H9 (cell line): Measurements from ENCODE around the gene PUDP. TPM values are rescaled to one million over a fixed set of nuclear protein-coding genes. Genes with fewer than 3 reads are reported as not detected.

Source experiments
- DNase-seq: peaks from one replicate; pipeline ENCODE4 v3.0.0-alpha.2; 2017
- H2AFZ ChIP-seq: one replicate; pipeline ENCODE4 v1.6.1; 2013; ENCODE audit warnings: mild to moderate bottlenecking, low read length, control low read depth, moderate library complexity
- H2AK5ac ChIP-seq: 2 replicates; pipeline ENCODE4 v1.6.1; 2013; ENCODE audit warnings: low read length, control low read depth, mixed read lengths; ENCODE audit not compliant: insufficient read length
- H2BK120ac ChIP-seq: one replicate; pipeline ENCODE4 v1.6.1; 2013; ENCODE audit warnings: low read depth, mild to moderate bottlenecking, low read length, control low read depth, inconsistent platforms; ENCODE audit not compliant: poor library complexity, severe bottlenecking
- H2BK12ac ChIP-seq: 2 replicates; pipeline ENCODE4 v1.6.1; 2013; ENCODE audit warnings: low read length, control low read depth, mixed read lengths, low read depth; ENCODE audit not compliant: insufficient read length
- H2BK15ac ChIP-seq: 2 replicates; pipeline ENCODE4 v1.6.1; 2013; ENCODE audit warnings: low read depth, low read length, control low read depth
- H2BK20ac ChIP-seq: one replicate; pipeline ENCODE4 v1.6.1; 2013; ENCODE audit warnings: low read depth, mild to moderate bottlenecking, low read length, control low read depth, inconsistent platforms; ENCODE audit not compliant: poor library complexity, severe bottlenecking
- H2BK5ac ChIP-seq: 2 replicates; pipeline ENCODE4 v1.6.1; 2013; ENCODE audit warnings: low read length, control low read depth, mixed read lengths; ENCODE audit not compliant: insufficient read length
- H3K14ac ChIP-seq: 2 replicates; pipeline ENCODE4 v1.6.1; 2013; ENCODE audit warnings: low read length, control low read depth; ENCODE audit not compliant: insufficient read depth
- H3K18ac ChIP-seq: 2 replicates; pipeline ENCODE4 v1.6.1; 2013; ENCODE audit warnings: low read depth, mild to moderate bottlenecking, mixed read lengths, low read length, control low read depth; ENCODE audit not compliant: insufficient read length
- H3K23ac ChIP-seq: 2 replicates; pipeline ENCODE4 v1.6.1; 2013; ENCODE audit warnings: low read length, control low read depth, mixed read lengths, low read depth; ENCODE audit not compliant: insufficient read length
- H3K23me2 ChIP-seq: 2 replicates; pipeline ENCODE4 v1.6.1; 2013; ENCODE audit warnings: low read depth, mild to moderate bottlenecking, mixed read lengths, low read length, control low read depth; ENCODE audit not compliant: insufficient read length, poor library complexity, severe bottlenecking
- H3K27ac ChIP-seq: 2 replicates; pipeline ENCODE4 v1.5.1; 2013; ENCODE audit warnings: low read length, control low read depth, mixed read lengths, low read depth; ENCODE audit not compliant: insufficient read length
- H3K27me3 ChIP-seq: 2 replicates; pipeline ENCODE4 v1.6.1; 2013; ENCODE audit warnings: low read length, control low read depth, inconsistent platforms; ENCODE audit not compliant: insufficient read depth
- H3K4ac ChIP-seq: 2 replicates; pipeline ENCODE4 v1.6.1; 2013; ENCODE audit warnings: low read depth, mild to moderate bottlenecking, control low read depth, inconsistent platforms, low read length, moderate library complexity
- H3K4me1 ChIP-seq: 2 replicates; pipeline ENCODE4 v1.6.1; 2013; ENCODE audit warnings: low read length, control low read depth, inconsistent platforms; ENCODE audit not compliant: insufficient read depth
- H3K4me2 ChIP-seq: 2 replicates; pipeline ENCODE4 v1.6.1; 2013; ENCODE audit warnings: low read length, control low read depth, mixed read lengths; ENCODE audit not compliant: insufficient read length, insufficient read depth
- H3K56ac ChIP-seq: 2 replicates; pipeline ENCODE4 v1.6.1; 2013; ENCODE audit warnings: low read depth, mild to moderate bottlenecking, mixed read lengths, low read length, control low read depth; ENCODE audit not compliant: insufficient read length
- H3K79me1 ChIP-seq: 2 replicates; pipeline ENCODE4 v1.6.1; 2013; ENCODE audit warnings: low read depth, mild to moderate bottlenecking, moderate library complexity, low read length, control low read depth, inconsistent platforms; ENCODE audit not compliant: insufficient read depth, poor library complexity, severe bottlenecking
- H3K79me2 ChIP-seq: 2 replicates; pipeline ENCODE4 v1.6.1; 2013; ENCODE audit warnings: low read length, control low read depth, inconsistent platforms; ENCODE audit not compliant: insufficient read depth
- H3K9ac ChIP-seq: 2 replicates; pipeline ENCODE4 v1.6.1; 2013; ENCODE audit warnings: low read length, control low read depth, mixed read lengths; ENCODE audit not compliant: insufficient read length; ENCODE audit errors: extremely low read depth
- H3K9me3 ChIP-seq: one replicate; pipeline ENCODE4 v1.6.1; 2013; ENCODE audit warnings: low read depth, low read length, inconsistent platforms; ENCODE audit not compliant: control insufficient read depth
- H3T11ph ChIP-seq: one replicate; pipeline ENCODE4 v1.6.1; 2013; ENCODE audit warnings: mild to moderate bottlenecking, low read length, control low read depth, inconsistent platforms
- H4K20me1 ChIP-seq: one replicate; pipeline ENCODE4 v1.6.1; 2013; ENCODE audit not compliant: control insufficient read depth, insufficient read length, insufficient read depth
- H4K5ac ChIP-seq: 2 replicates; pipeline ENCODE4 v1.6.1; 2013; ENCODE audit warnings: low read depth, mild to moderate bottlenecking, mixed read lengths, low read length, control low read depth; ENCODE audit not compliant: insufficient read length
- H4K8ac ChIP-seq: replicated peaks from 2 replicates; pipeline ENCODE4 v1.6.1; 2013; ENCODE audit warnings: low read length, control low read depth, mixed read lengths, low read depth; ENCODE audit not compliant: insufficient read length
- H4K91ac ChIP-seq: 2 replicates; pipeline ENCODE4 v1.6.1; 2013; ENCODE audit warnings: low read depth, mild to moderate bottlenecking, moderate library complexity, mixed read lengths, low read length, control low read depth; ENCODE audit not compliant: insufficient read length
- H3K27ac Mint-ChIP-seq, 3 experiments: 2 replicates in 2 of 3; 3 replicates in 1 of 3; pipeline ENCODE4 v1.8.0; 2020 to 2021; ENCODE audit warnings: mixed read lengths in 3 of 3, mild to moderate bottlenecking in 1 of 3, moderate library complexity in 1 of 3
- H3K27me3 Mint-ChIP-seq: 2 replicates; pipeline ENCODE4 v1.8.0; 2021; ENCODE audit warnings: low read depth, mild to moderate bottlenecking, moderate library complexity, mixed read lengths
- H3K36me3 Mint-ChIP-seq, 3 experiments: 2 replicates in 2 of 3; 3 replicates in 1 of 3; pipeline ENCODE4 v1.8.0; 2020 to 2021; ENCODE audit warnings: low read depth in 3 of 3, mixed read lengths in 3 of 3; ENCODE audit not compliant: insufficient read depth in 1 of 3
- H3K4me1 Mint-ChIP-seq, 2 experiments: 2 replicates each; pipeline ENCODE4 v1.8.0; 2020; ENCODE audit warnings: mixed read lengths in 2 of 2
- H3K4me3 Mint-ChIP-seq, 2 experiments: 2 replicates in 1 of 2; 3 replicates in 1 of 2; pipeline ENCODE4 v1.8.0; 2020 to 2021; ENCODE audit warnings: mild to moderate bottlenecking in 2 of 2, mixed read lengths in 2 of 2, moderate library complexity in 1 of 2
- H3K9me3 Mint-ChIP-seq, 2 experiments: 2 replicates in 1 of 2; 3 replicates in 1 of 2; pipeline ENCODE4 v1.8.0; 2020; ENCODE audit warnings: mild to moderate bottlenecking in 2 of 2, mixed read lengths in 2 of 2, moderate library complexity in 1 of 2
- WGBS: extraction: QIAGEN DNeasy Blood & Tissue Kit; methylation state at CpG from one replicate; pipeline ENCODE4 v1.1.7; 2013; ENCODE audit warnings: missing lambda C conversion rate, low lambda C conversion rate, mixed read lengths; ENCODE audit not compliant: insufficient read length; ENCODE audit errors: extremely low coverage; 5-methylcytosine and 5-hydroxymethylcytosine counted together
- total RNA-seq: library from RNA; stranded (reverse); gene quantifications from 2 replicates; pipeline ENCODE4 v1.2.1, GENCODE V29; 2021
- TF ChIP-seq, protein P1 (sequence below): fragments of 200-600 bp; sonication (generic); conservative IDR thresholded peaks from 3 replicates; pipeline ENCODE4 v1.8.0; 2021; ENCODE audit warnings: antibody characterized with exemption, mild to moderate bottlenecking

PUDP gene
- total RNA-seq, 1 experiment from 2014 or later = 46.3 TPM

DNA sequence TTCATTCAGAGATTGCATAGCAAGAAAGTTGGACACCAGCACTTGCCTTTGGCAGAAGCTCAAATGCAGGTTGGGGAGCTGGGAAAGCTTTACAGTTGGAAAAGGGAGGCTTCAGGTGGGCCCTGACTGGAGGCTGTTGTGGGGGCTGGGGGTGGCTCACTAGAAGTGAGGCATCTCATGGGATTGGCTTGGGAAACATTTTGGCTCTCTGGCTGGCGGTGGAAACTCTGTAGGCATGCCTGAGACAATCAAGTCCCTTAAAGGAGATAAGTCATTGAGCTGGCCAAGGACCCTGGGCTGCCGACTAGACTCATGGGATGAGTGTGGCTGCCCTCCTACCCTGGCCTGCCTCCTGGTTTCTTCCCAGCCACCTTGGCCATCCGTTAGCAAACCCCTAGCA is 31.9 kb downstream of the PUDP start:
- no peaks in the 10 kb centered on the region for H3K9me3 ChIP-seq
- no peak overlapping the region for H4K8ac ChIP-seq
- Mint-ChIP-seq H3K4me1 (peaks cover 36 to 42% of the 10 kb centered on the region in 2 experiments), H3K4me3 (no peak overlapping the region), H3K27me3 (no peaks in the 10 kb centered on the region), H3K36me3 (peaks cover 14 to 20% (median 15%) of the 10 kb centered on the region in 3 experiments), H3K27ac (peak overlapping the region in 1 of 3 experiments; percentile 56; a peak in 1 of 7 replicates), H3K9me3 (peaks cover 0 to 8% of the 10 kb centered on the region in 2 experiments; a peak in 2 of 5 replicates)
- H3K23ac ChIP-seq = no peak overlapping the region
- H3K18ac ChIP-seq = peak overlapping the region; percentile 29
- WGBS = no CpG with 5 or more reads among the region's 3 CpGs
- no peak overlapping the region for H2BK12ac ChIP-seq
- H4K20me1 ChIP-seq = no peaks in the 10 kb centered on the region
- no peak overlapping the region for H4K91ac ChIP-seq
- TF ChIP-seq, protein P1, sequence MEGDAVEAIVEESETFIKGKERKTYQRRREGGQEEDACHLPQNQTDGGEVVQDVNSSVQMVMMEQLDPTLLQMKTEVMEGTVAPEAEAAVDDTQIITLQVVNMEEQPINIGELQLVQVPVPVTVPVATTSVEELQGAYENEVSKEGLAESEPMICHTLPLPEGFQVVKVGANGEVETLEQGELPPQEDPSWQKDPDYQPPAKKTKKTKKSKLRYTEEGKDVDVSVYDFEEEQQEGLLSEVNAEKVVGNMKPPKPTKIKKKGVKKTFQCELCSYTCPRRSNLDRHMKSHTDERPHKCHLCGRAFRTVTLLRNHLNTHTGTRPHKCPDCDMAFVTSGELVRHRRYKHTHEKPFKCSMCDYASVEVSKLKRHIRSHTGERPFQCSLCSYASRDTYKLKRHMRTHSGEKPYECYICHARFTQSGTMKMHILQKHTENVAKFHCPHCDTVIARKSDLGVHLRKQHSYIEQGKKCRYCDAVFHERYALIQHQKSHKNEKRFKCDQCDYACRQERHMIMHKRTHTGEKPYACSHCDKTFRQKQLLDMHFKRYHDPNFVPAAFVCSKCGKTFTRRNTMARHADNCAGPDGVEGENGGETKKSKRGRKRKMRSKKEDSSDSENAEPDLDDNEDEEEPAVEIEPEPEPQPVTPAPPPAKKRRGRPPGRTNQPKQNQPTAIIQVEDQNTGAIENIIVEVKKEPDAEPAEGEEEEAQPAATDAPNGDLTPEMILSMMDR = no peak
- H2BK5ac ChIP-seq = no peak overlapping the region
- no peaks in the 10 kb centered on the region for H3K27me3 ChIP-seq
- H3K79me1 ChIP-seq = no peaks in the 10 kb centered on the region
- H3K14ac ChIP-seq = peak overlapping the region; percentile 44; the same call in 1 of the 2 replicates
- no peaks in the 10 kb centered on the region for H3K23me2 ChIP-seq
- no peak overlapping the region for H3K4ac ChIP-seq
- H3K27ac ChIP-seq = no peak overlapping the region
- no peak overlapping the region for H3K56ac ChIP-seq
- no peak overlapping the region for H3K9ac ChIP-seq
- H2AFZ ChIP-seq = no peak overlapping the region
- no peak overlapping the region for H2BK20ac ChIP-seq
- no peak overlapping the region for H3K4me2 ChIP-seq
- H4K5ac ChIP-seq = no peak overlapping the region
- H2BK15ac ChIP-seq = no peak overlapping the region
- peaks cover 3% of the 10 kb centered on the region; the same call in 1 of the 2 replicates for H3K79me2 ChIP-seq
- DNase-seq = no peak
- peaks cover 5% of the 10 kb centered on the region; the same call in 1 of the 2 replicates for H3K4me1 ChIP-seq
- no peak overlapping the region for H2AK5ac ChIP-seq
- no peak overlapping the region for H2BK120ac ChIP-seq
- no peak overlapping the region for H3T11ph ChIP-seq
